Esophagus squamous epithelium (tissue), 5 donors: ENCODE measurements around the gene TMEM60. TPM values are rescaled to one million over a fixed set of nuclear protein-coding genes. Genes with fewer than 3 reads are reported as not detected.
A peak's percentile ranks its signal among the peaks of the same experiment; 100 is the strongest.

Source experiments
- DNase-seq: peaks from one replicate; lab custom pipeline; 2025; lab: John Stamatoyannopoulos, UW
- H3K27ac ChIP-seq, 4 donors: fragments of 200-600 bp; sonication (generic); one replicate each; pipeline ENCODE4 v1.5.1; 2016 to 2019; ENCODE audit warnings: mild to moderate bottlenecking in 1 of 4
- H3K27me3 ChIP-seq, 4 donors: fragments of 200-600 bp; sonication (generic); 1 replicate in 3 of 4; 2 replicates in 1 of 4; pipeline versions ENCODE4 v1.5.1 to v1.6.0; 2017 to 2021; ENCODE audit warnings: antibody characterized with exemption in 1 of 4
- H3K36me3 ChIP-seq, 3 donors: fragments of 200-600 bp; sonication (generic); one replicate each; pipeline ENCODE4 v1.5.1; 2016 to 2019
- H3K4me1 ChIP-seq, 3 donors: fragments of 200-600 bp; sonication (generic); one replicate each; pipeline ENCODE4 v1.5.1; 2017 to 2019
- H3K4me3 ChIP-seq, 4 donors: fragments of 200-600 bp; sonication (generic); 1 replicate in 3 of 4; 2 replicates in 1 of 4; pipeline ENCODE4 v1.5.1; 2016 to 2019; ENCODE audit warnings: mild to moderate bottlenecking in 2 of 4, moderate library complexity in 1 of 4
- H3K9me3 ChIP-seq, 3 donors: fragments of 200-600 bp; sonication (generic); one replicate each; pipeline ENCODE4 v1.5.1; 2016 to 2019
- CTCF ChIP-seq, 6 experiments: fragments of 450-650 bp in 4 of 6; fragments of 200-600 bp in 2 of 6; sonication (generic) in 2 of 6; IDR thresholded peaks; one replicate each; pipeline ENCODE4 v1.5.1; 2016 to 2019; ENCODE audit warnings: antibody characterized with exemption in 6 of 6, mild to moderate bottlenecking in 4 of 6, moderate library complexity in 4 of 6
- POLR2A ChIP-seq, 4 donors: fragments of 450-650 bp; IDR thresholded peaks; one replicate each; pipeline ENCODE4 v1.6.1; 2017; ENCODE audit warnings: antibody characterized with exemption in 4 of 4, mild to moderate bottlenecking in 4 of 4, moderate library complexity in 3 of 4
- WGBS, 2 donors: methylation state at CpG; one replicate each; pipeline ENCODE4 v1.1.5; 2018; 5-methylcytosine and 5-hydroxymethylcytosine counted together
- intact Hi-C: fragments of 100-400 bp; cut with DNase I; formaldehyde crosslinking; loops from one replicate; pipeline ENCODE4 v1.15.0; 2022
- total RNA-seq, 4 donors: library from RNA; depleted of rRNA; stranded (reverse); fragments of >200 nt; gene quantifications; one replicate each; pipeline ENCODE4 v1.1.0, GENCODE V29; 2016
- donor health status: DM: yes; HTN: yes; CAD: no.

The TMEM60 gene
- total RNA-seq, 4 donors from 2014 or later, result 6.9 to 18.8 (median 9.1) TPM

GRCh38 chr7:77794000-77794399 is 4.2 kb downstream of the TMEM60 start:
- no peak for DNase-seq
- Histone ChIP-seq H3K36me3 (peaks cover 0 to 19% (median 0%) of the 10 kb centered on the region in 3 donors), H3K4me3 (no peak overlapping the region), H3K27ac (no peak overlapping the region), H3K4me1 (peaks cover 2 to 30% (median 11%) of the 10 kb centered on the region in 3 donors), H3K27me3 (no peaks in the 10 kb centered on the region), H3K9me3 (no peaks in the 10 kb centered on the region)
- intact Hi-C loops, result no loop called here
- TF ChIP-seq POLR2A (IDR thresholded peaks at IDR 0.05) (no peak), CTCF (IDR thresholded peaks at IDR 0.05) (no peak)
- 89 to 95% methylated on average over 4 of the region's 4 CpGs for WGBS, 2 donors

- H3K4me3 ChIP-seq, result no peak overlapping the region
- H3K27ac ChIP-seq, result peak overlapping the region in 1 of 4 donors; percentile 7
- intact Hi-C loops, result no loop called here
- H3K36me3 ChIP-seq, result peaks cover 0 to 19% (median 0%) of the 10 kb centered on the region in 3 donors
- WGBS, 2 donors, result 89% methylated on average over 2 of the region's 2 CpGs
- no peaks in the 10 kb centered on the region for H3K27me3 ChIP-seq
- peaks cover 0 to 21% (median 8%) of the 10 kb centered on the region in 3 donors for H3K4me1 ChIP-seq
- H3K9me3 ChIP-seq, result no peaks in the 10 kb centered on the region
- TF ChIP-seq CTCF (IDR thresholded peaks at IDR 0.05) (no peak), POLR2A (IDR thresholded peaks at IDR 0.05) (no peak)
- no peak for DNase-seq
These were observed 6.3 kb downstream of the TMEM60 start for GRCh38 chr7:77791956-77792355.

DNA sequence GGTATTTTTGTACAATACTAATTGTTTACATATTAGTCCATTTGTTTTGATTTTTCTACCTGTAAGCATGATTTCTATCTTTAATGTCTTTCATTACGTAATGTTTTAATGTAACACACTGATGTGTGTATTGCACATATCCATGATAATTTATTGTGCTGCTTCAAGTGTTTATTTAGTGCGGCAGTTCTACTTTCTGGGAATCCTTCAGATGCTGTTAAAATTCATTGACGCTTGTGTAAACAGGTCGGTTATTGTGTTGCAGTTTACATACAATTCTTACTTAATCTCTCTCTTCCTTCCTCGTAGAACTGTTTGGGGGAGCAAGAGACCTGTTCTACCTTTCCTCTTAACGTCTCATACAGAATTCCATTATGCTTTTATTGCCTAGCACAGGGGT is 6.9 kb downstream of the TMEM60 start:
- no peak overlapping the region for H3K27ac ChIP-seq
- DNase-seq, result no peak
- intact Hi-C loops, result no loop called here
- 50 to 63% methylated on average over 6 of the region's 6 CpGs for WGBS, 2 donors
- peaks cover 0 to 19% (median 0%) of the 10 kb centered on the region in 3 donors for H3K36me3 ChIP-seq
- no peak for TF ChIP-seq CTCF (IDR thresholded peaks at IDR 0.05)
- no peak for TF ChIP-seq POLR2A (IDR thresholded peaks at IDR 0.05)
- no peaks in the 10 kb centered on the region for H3K9me3 ChIP-seq
- H3K27me3 ChIP-seq, result no peaks in the 10 kb centered on the region
- H3K4me3 ChIP-seq, result no peak overlapping the region
- H3K4me1 ChIP-seq, result peaks cover 0 to 15% (median 2%) of the 10 kb centered on the region in 3 donors

DNA sequence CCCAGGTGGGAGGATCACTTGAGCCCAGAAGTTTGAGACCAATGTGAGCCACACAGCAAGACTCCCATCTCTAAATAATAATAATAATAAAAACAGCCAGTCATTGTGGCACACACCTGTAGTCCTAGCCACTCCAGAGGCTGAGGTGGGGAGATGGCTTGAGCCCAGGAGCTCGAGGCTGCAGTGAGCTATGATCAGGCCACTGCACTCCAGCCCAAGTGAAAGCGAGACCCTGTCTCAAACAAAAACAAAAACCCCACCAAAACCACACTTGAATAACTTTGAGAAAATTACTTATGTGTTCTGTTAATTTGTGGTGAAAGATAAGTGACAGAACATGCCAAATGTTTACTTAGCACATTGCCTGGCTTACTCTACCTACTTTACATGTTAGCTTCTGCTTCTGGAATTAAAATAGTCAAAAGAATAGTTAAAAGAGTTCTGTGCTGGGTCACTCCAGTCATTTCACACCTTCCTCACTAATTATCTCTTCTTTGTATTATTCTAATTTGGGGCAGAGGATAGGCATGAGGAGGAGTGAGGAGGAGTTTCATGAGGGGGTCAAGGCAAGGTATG is 9.8 kb downstream of the TMEM60 start:
- Histone ChIP-seq H3K4me3 (no peak overlapping the region), H3K4me1 (no peaks in the 10 kb centered on the region), H3K9me3 (no peaks in the 10 kb centered on the region), H3K36me3 (peaks cover 0 to 16% (median 0%) of the 10 kb centered on the region in 3 donors), H3K27me3 (no peaks in the 10 kb centered on the region), H3K27ac (no peak overlapping the region)
- intact Hi-C loops, result no loop called here
- TF ChIP-seq POLR2A (IDR thresholded peaks at IDR 0.05) (no peak), CTCF (IDR thresholded peaks at IDR 0.05) (no peak)
- DNase-seq, result no peak
- WGBS, 2 donors, result 69 to 86% methylated on average over 2 of the region's 2 CpGs

DNA sequence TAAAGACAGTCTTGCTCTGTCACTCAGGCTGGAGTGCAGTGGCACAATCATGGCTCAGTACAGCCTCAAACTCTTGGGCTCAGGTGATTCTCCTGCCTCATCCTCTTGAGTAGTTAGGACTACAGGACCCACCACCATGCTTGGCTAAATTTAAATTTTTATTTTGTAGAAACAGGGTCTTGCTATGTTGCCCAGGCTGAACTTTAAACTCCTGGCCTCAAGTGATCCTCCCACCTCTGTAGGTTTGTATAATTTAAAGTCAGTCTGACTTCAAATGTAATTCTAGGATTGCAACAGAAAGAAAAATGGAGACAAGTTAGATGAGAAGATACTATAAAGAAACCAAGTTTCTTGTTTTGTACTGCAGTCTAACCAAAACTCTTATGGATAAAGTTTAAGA is 11.5 kb downstream of the TMEM60 start:
- peaks cover 0 to 18% (median 0%) of the 10 kb centered on the region in 3 donors for H3K36me3 ChIP-seq
- H3K27ac ChIP-seq, result no peak overlapping the region
- no peak for DNase-seq
- no peak overlapping the region for H3K4me3 ChIP-seq
- H3K4me1 ChIP-seq, result no peaks in the 10 kb centered on the region
- H3K9me3 ChIP-seq, result no peaks in the 10 kb centered on the region
- H3K27me3 ChIP-seq, result no peaks in the 10 kb centered on the region
- no peak for TF ChIP-seq CTCF (IDR thresholded peaks at IDR 0.05)
- TF ChIP-seq POLR2A (IDR thresholded peaks at IDR 0.05), result no peak
- intact Hi-C loops, result no loop called here
